HG03521 (cell line): ENCODE results near the gene DAB2.

Source experiments
- ATAC-seq: cut with Tn5 transposase; IDR thresholded peaks from one replicate; pipeline ENCODE4 v1.9.1; 2021; ENCODE audit warnings: mild to moderate bottlenecking, moderate library complexity; ENCODE audit not compliant: unreplicated experiment

DAB2 gene

DNA sequence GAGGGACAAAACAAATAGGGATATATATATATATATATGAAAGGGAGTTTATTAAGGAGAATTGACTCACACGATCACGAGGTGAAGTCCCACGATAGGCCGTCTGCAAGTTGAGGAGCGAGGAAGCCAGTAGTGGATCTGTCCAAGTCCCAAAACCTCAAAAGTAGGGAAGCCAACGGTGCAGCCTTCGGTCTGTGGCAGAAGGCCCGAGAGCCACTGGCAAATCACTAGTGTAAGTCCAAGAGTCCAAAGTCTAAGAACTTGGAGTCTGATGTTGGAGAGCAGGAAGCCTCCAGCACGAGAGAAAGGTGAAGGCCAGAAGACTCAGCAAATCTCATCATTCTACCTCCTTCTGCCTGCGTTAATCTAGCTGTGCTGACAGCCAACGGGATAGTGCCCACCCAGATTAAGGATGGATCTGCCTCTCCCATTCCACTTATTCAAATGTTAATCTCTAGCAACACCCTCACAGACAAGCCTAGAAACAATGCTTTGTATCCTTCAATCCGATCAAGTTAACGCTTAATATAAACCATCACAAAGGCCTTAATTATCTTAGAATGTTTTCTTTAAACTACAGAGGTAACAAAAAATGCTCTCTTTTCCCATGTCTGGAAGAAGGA, 23.8 kb upstream of the DAB2 start:
- no peak for ATAC-seq

DNA sequence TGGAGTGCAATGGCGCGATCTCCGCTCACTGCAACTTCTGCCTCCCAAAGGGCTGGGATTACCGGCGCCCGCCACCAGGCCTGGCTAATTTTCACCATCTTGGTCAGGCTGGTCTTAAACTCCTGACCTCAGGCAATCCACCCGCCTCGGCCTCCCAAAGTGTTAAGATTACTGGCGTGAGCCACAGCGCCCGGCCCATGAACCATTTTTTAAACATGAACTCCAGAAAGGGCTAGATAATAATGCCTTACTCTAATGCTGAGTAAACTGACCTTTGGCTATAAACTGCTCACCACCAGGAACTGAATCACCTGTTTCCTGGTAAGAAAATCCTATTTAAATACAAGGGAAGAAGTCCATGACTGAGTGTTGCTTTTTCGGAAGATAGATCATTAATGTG, 23.2 kb upstream of the DAB2 start:
- no peak for ATAC-seq

DNA sequence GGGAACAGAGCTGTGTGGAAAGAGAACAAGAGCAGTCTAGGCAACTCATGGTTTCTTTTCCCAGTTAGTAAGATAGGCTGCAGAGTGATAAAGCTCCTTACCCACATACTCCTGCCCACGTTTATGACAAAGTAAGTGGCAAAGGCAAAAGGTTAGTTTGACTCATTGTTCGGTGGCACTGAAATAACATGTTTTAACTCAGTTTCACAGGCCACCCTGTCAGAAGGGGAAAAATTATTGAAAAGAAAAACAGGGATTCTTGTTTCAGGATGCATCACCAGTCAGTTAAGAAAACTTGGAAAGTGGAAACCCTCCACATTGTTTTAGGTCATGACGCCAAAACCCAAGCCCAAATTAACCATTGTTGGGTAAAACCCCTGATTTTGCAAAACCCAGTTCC, 22.3 kb upstream of the DAB2 start:
- no peak for ATAC-seq

DNA sequence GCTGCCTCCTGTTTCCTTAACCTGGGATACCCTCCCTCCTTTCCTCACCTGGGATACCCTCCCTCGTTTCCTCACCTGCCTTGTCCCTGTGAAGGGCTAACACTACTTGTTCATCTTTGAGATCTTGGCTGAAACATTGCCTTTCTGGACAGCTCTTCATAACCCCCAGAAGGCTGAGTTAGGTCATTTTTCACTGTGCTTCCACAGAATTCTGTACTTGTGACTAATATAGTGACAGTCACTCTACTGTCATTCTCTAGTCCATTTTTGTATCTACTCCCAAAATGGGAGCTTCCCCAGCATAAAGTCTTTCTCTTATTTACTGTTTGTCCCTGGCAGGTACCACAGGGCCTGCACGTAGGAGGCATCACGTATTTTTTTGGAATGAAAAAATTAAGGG, 21.5 kb upstream of the DAB2 start:
- ATAC-seq: no peak

DNA sequence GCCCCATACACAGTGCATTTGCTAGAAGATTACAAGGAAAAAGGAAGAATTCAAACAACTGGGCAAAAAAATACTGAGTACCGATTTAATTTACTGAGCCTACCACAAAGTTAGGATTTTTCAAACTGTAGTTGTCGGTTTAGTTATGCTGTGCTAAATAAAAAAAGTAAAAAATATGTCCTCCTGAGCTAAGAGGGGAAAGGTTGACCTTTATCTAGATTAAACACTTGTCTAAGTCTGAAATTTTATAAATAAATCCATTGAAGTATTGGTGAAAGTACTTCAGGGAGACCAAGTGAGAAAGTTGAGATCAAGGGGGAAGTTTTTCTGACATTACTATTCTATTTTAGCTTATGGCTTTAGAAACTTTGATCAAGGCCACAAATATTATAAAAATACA, 19.1 kb upstream of the DAB2 start:
- ATAC-seq: no peak

DNA sequence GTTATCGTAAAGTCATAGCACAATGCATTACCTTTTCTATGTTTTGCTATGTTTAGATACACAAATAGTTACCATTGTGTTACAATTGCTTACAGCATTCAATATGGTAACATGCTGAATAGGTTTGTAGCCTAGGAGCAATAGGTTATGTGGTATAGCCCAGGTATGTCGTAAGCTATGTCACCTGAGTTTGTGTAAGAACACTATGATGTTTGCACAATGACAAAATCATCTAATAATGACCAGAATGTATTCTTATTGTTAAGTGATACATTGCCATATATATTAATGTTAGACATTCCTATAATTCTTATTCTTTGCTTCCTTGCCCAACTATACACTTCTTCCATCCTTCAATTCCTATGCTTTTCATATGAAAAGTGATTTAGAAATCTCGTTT, 18.2 kb upstream of the DAB2 start:
- no peak for ATAC-seq

DNA sequence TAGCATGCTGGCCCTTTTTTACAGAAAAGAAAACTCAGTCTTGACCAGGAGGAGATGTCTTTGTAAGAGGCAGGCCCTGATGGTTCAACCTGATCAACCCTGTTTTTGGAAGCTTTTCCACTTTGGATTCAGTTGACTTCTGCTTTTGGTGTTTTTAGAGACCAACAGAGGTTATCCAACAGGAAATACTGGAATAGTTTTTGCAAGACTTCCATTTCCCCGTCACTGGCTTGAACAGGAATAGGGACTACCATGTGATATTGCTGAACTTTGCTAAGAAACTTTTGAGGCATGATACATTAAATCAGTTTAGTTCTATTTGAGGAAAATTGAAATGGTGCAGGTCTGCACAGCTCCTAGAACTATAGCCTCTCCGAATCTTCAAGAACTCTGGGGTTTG, 17.1 kb upstream of the DAB2 start:
- ATAC-seq: no peak

DNA sequence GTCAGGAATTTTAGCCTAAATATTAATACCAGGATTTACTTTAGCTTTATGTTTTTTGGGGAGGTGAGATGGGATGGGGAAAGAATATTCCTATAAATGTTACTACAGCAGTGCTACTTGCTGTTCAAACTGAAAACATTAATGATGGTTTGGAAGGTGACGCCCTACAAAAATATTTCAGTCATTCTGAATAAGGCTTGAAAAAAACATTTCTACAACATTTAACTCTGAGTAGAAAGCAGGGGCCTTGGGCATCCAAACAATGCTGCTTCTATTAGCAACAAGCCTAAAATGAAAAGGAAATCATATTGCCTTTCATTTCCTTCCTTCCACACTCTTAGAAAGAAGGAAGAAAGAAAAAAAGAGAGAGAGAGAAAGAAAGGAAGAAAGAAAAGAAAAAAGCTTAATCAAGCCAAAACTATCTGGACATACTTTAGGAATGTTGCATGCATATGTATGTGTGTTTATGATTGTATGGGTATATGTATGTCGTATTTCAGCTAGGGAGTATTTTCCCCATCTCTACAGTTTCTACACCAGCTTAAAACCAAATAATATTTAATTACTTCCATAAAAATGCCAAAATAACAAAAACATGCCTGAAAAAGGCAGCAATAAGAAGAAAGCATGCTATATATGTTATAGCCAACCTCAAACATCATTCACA, 16.3 kb upstream of the DAB2 start:
- no peak for ATAC-seq

DNA sequence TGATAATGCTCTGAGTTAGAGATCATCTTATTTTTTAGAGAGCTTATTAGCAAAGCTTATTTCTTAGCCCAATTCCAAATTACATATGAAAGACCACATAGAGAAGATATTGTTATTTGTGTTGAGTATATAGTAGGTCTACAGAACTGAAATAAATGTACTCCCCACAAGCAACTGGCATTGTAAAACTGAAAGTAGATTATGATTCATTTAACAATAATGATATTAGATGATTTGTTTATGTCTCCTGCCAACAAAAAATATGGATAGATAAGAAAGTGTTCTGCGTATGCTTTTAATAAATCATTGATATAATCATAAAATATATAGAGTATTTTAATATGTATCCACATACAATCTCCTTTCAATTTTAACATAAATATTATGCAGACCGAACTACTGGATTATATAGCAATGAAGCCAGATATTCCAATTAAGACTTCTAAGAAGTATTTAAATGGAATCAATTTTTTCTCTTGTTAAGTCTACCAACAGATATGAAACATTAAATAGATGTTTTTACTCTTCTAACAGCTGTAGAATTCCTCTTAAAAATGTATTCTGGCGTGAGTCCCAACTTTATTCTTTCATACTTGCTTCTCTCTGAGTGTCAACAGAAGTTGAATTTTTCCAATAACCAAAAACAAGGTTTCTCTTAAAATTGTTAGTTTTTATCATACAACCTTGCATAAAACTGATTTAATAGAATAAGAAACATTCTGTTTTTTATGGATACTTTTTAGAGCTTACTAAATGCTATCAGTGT, 15.6 kb upstream of the DAB2 start:
- no peak for ATAC-seq

DNA sequence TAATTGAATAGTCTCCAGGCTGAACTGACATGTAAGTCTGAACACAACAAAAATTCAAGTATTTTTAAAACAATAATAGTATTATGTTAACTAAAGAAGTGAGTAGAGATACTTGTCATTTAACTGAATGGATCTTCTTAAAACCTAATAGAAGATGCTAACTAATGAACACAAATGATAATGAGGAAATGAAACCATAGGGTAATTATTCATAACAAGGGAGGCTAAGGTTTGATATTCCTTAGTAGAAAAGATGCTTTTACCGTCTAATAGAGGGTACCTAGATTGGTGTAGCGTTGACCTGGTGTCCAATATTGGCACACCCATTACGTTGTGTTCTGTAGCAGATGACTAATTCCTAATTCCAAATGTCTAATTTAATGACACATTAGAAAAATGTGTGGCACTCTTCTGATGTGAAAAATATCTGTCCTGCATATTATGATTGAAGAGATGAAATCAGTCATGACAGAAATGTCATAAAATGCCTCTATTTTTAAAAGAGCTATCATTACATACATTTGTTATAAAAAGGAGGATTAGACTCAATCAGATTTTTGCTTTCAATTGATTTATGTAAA, 14.9 kb upstream of the DAB2 start:
- ATAC-seq: no peak

DNA sequence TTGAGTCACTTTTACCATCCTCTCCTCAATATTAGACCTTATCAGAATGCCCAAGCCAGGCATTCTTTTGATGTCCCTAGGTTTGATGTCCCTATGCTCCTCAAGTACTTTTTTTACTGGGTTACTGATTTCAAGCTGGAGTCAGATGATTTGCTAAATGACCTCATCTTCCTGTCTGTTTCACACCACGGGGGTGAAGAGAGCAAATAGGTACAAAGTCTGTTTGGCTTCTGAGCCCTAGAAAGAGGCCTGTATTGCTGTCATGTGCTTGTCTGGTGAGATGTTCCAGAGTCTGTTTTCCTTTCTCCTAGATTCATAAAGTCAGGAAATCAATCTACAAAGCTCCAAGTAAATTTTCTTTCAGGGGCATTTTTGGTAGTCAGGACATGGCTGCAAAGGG, 12.7 kb upstream of the DAB2 start:
- no peak for ATAC-seq

DNA sequence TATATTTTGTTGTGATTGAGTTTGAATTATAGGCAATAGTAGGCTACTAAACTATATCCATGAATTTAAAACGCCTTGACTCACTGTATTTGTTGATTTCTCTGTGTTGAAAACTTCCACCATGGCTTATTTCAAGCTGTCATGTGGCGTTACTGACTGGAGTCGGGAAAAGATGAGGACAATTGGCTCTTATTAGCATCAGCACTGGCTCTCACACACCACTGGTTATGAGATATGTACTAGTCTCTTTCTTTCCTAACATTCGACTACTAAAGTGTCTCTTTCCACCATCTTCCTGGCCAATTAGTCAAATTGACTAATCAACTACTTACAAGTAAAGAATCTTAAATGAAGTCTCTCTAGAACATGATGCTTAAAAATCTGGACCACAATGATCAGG, 9.1 kb upstream of the DAB2 start:
- no peak for ATAC-seq

DNA sequence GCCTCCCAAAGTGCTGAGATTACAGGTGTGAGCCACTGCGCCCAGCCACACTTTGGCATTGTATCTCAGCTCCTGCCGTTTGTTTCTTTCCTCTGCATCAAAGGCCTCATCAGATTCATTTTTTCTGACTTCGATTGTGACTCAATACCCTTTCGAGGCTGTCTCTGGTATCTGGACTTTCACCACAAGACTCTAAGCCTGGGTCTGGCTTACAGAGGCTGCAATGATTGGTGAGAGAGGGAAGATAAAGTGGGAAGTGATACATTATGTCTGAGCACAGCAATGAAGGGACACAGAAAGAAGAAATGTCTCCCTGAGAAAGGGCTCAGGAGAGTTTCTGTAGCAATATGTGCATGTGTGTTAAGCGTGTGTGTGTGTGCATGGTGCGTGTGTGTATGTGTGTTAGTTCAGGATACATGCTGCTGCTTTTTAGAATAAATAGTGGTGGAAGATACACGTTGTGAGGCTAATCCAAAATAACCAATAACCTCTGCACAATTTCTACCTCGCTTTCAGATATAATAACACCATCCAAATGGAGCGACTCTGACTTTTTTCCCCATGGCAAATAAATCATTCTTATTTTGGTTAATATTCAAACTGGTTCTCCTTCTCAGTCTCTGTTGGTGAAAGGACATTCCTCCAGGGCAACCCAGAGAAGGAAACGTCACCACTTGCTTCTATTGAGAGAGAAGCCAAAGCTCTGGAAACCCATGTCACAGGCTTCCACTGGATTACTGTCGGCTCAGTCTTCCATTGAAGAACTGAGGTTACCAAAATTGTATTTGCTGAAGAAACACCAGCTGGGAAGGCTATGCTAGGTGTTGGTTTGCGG, 8.1 kb upstream of the DAB2 start:
- no peak for ATAC-seq

DNA sequence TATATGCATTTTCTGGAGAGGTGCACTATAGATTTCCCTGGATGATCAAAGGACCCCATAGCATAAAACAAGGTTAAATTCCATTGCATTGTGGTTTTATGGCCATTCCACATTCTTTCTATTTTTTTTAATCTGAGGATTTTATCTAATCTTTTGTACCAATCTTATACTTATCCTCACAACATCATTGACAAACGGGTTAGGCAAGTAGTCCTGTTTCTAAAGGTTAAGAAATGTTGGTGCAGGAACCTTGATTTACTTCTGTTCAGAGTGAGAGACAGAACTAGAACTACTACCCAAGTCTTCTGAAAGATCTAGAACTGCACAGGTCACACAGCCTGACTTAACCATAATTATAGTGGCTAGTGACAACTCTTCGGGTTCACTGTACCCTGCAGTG, 5.7 kb upstream of the DAB2 start:
- ATAC-seq: no peak

DNA sequence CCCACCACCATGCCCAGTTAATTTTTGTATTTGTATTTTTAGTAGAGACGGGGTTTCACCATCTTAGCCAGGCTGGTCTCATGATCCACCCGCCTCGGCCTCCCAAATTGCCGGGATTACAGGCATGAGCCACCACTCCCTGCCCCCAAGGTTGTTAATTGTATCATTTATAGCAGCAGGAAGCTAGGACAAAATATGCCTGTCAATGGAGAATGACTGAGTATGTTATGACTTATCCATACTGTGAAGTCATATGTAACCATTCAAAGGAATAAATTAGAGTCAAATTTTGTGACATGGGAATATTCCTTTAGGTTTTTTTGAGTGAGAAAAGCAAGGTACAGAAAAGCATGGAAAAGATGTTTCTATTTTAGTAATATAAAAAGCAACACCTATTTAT, 3.9 kb upstream of the DAB2 start:
- ATAC-seq: no peak

DNA sequence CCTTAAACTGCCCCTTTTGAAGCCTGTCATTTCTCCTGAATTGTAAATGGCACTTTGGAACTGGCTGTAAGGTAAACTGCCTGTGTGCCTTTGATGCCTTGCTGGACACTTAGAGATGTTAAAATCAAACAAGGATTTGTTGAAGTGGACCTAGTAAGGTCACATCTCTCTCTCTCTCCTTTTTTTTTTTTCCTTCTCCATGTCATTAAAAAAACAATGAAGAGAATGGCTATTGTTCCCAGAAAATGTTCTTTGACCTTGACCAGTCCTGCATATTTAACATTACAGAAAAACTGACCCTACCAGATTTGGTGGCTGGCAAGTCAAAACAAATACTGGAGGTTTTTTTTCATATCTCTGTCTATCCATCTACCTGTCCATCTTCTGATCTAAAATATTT, 2.9 kb upstream of the DAB2 start:
- ATAC-seq: no peak

DNA sequence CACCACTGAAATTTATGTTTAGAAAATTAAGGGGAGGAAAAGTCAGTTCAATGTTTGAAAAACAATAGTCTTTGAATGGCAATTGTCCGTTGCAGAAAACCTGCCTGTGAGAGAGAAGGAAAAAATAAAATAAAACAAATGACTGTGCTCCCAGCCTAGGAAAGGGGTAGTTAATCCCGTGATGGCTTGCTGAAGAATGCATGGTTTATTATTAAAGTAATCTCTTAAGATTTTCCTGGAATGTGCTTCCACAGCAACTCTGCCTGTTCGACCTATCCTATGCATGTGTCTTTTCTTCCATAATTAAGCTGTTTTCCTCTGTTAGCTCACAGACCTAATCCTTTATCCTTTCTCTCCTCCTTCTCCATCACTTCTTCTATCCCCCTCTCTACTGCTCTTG, 2.4 kb upstream of the DAB2 start:
- no peak for ATAC-seq

DNA sequence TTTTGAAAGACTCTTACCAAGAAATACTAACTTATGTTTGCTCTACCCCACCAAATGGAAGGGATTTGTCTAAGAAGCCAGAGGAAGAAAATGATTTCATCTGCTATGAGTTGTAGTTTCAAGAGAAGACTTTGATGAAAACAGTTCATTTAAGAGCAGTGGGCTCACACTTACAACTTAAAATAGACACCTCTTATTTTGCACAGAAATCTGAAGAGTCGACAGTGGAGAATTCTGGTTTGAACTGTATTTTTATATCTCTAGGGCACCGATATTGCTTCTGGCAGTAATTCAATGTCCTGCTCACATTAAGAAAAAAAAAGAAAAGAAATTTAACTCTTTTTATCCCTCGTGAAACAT, 1.9 kb upstream of the DAB2 start:
- no peak for ATAC-seq

DNA sequence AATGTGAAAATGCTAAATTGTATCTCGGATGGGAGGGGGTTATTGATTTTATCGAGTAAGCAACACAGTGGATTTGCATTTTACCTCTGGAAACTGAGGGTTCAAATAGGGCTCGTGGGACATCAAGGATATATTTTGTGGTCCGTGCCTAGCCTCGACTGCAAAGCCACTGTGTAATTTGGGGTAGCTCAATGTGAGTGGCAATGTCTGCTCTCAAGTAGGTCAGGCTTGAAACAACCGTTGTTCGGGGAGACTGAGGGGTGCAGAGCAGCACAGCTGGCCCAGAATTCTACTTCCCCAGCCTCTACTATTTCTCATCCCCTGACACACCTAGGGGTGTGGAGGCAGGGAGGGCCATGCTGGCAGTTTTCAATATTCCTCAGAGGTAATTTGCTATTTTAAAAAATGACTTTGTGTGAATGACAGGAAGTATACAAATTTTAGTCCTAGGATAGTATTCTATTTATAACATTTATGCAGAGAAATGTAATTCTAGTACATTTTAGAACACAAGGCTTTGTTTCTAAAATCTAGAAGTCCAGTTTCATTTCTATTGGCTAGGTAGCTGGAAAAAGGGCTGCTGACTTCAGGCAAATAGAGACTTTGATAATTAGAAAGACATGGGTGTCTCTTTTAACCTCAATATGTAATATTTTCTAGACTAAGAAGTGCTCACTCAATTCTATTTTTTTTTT, 1.4 kb upstream of the DAB2 start:
- no peak for ATAC-seq

DNA sequence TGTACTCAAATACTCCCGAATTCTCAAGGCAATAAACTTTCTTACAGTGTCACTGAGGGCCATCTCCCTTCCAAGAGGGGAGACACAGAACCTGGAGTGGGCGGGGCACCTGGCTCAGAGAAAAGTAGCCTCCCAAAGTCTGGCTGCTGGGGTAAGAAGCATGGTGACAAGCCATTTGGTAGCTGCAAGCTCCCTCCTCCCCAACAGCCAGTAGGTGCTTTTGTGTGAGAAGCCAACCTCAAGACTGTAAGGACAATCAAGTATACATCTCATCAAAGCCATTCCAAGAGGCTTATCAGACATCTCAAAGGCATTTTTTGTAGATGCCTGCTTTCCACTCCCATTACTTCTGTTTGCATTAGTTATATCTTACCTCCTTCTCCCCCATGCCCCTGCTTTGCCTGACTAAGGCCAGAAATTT, 1.4 kb downstream of the DAB2 start:
- ATAC-seq: no peak
